Measurements from ENCODE around the gene SPOCK2. TPM values are rescaled to one million over a fixed set of nuclear protein-coding genes. Genes with fewer than 3 reads are reported as not detected.

Gene SPOCK2
- total RNA-seq, 1 experiment from 2014 or later = 1.8 TPM

DNA sequence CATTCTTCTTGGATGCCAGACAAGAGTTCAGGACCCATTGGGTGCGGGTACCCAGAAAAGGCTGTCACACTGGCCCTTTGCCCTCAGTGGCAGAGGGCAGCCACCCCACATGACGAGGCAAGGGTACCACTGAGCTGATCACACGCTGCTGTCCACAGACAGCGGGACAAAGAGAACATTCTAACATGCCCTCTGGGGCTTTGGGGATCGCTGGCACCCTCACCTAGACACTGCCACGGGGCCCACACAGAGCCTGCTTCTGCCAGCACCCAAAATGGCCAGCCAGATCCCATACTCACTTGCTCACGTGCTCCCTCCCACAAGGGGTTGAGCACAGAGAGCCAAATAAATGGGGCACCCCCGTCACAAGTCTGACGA, 16.7 kb upstream of the SPOCK2 start:
- Mint-ChIP-seq H3K4me1 (peaks cover 0 to 4% of the 10 kb centered on the region in 2 experiments; a peak in 1 of 4 replicates), H3K27ac (0 out of 7 replicates have a peak overlapping the region, but pooled peaks of 1 of the 3 experiments have one; percentile 16), H3K4me3 (no peak overlapping the region), H3K9me3 (no peaks in the 10 kb centered on the region), H3K27me3 (ENCODE audit: low read depth) (no peaks in the 10 kb centered on the region), H3K36me3 (ENCODE audit: insufficient read depth in 1 of 3, low read depth in 3 of 3) (peaks cover 0 to 12% (median 12%) of the 10 kb centered on the region in 3 experiments; a peak in 5 of 7 replicates)
- Histone ChIP-seq H3K79me2 (ENCODE audit: insufficient read depth, low read length) (no peaks in the 10 kb centered on the region), H3K27ac (ENCODE audit: insufficient read length, low read depth, low read length) (no peak overlapping the region), H2BK15ac (ENCODE audit: low read depth, low read length) (no peak overlapping the region), H2AFZ (ENCODE audit: low read length) (no peak overlapping the region), H3K56ac (ENCODE audit: insufficient read length, low read depth, low read length) (no peak overlapping the region), H3K9ac (ENCODE audit: extremely low read depth, insufficient read length, low read length) (no peak overlapping the region), H3K4me2 (ENCODE audit: insufficient read depth, insufficient read length, low read length) (no peak overlapping the region), H3T11ph (ENCODE audit: low read length) (no peak overlapping the region), H2BK12ac (ENCODE audit: insufficient read length, low read depth, low read length) (no peak overlapping the region), H3K14ac (ENCODE audit: insufficient read depth, low read length) (no peak overlapping the region), H3K4me1 (ENCODE audit: insufficient read depth, low read length) (no peaks in the 10 kb centered on the region), H4K5ac (ENCODE audit: insufficient read length, low read depth, low read length) (no peak overlapping the region), H3K79me1 (ENCODE audit: insufficient read depth, low read depth, low read length, poor library complexity, severe bottlenecking) (no peaks in the 10 kb centered on the region), H3K4ac (ENCODE audit: low read depth, low read length) (no peak overlapping the region), H3K23ac (ENCODE audit: insufficient read length, low read depth, low read length) (no peak overlapping the region), H4K91ac (ENCODE audit: insufficient read length, low read depth, low read length) (no peak overlapping the region), H3K18ac (ENCODE audit: insufficient read length, low read depth, low read length) (no peak overlapping the region), H2AK5ac (ENCODE audit: insufficient read length, low read length) (no peak overlapping the region), H2BK20ac (ENCODE audit: low read depth, low read length, poor library complexity, severe bottlenecking) (no peak overlapping the region), H2BK120ac (ENCODE audit: low read depth, low read length, poor library complexity, severe bottlenecking) (no peak overlapping the region), H4K20me1 (ENCODE audit: control insufficient read depth, insufficient read depth, insufficient read length) (no peaks in the 10 kb centered on the region), H3K9me3 (ENCODE audit: control insufficient read depth, low read depth, low read length) (no peaks in the 10 kb centered on the region), H4K8ac (replicated peaks; ENCODE audit: insufficient read length, low read depth, low read length) (no peak overlapping the region), H3K23me2 (ENCODE audit: insufficient read length, low read depth, low read length, poor library complexity, severe bottlenecking) (no peaks in the 10 kb centered on the region), H3K27me3 (ENCODE audit: insufficient read depth, low read length) (no peaks in the 10 kb centered on the region), H2BK5ac (ENCODE audit: insufficient read length, low read length) (no peak overlapping the region)
- TF ChIP-seq, protein P1, sequence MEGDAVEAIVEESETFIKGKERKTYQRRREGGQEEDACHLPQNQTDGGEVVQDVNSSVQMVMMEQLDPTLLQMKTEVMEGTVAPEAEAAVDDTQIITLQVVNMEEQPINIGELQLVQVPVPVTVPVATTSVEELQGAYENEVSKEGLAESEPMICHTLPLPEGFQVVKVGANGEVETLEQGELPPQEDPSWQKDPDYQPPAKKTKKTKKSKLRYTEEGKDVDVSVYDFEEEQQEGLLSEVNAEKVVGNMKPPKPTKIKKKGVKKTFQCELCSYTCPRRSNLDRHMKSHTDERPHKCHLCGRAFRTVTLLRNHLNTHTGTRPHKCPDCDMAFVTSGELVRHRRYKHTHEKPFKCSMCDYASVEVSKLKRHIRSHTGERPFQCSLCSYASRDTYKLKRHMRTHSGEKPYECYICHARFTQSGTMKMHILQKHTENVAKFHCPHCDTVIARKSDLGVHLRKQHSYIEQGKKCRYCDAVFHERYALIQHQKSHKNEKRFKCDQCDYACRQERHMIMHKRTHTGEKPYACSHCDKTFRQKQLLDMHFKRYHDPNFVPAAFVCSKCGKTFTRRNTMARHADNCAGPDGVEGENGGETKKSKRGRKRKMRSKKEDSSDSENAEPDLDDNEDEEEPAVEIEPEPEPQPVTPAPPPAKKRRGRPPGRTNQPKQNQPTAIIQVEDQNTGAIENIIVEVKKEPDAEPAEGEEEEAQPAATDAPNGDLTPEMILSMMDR (conservative IDR thresholded peaks at IDR 0.05) = no peak
- no CpG with 5 or more reads among the region's 9 CpGs for WGBS (ENCODE audit: extremely low coverage, insufficient read length, low lambda C conversion rate)
- no peak for DNase-seq
